Uterus (tissue), 2 donors: ENCODE measurements around the gene TRIM24.

Experiments
- POLR2A ChIP-seq, 2 donors: fragments of 450-650 bp; IDR thresholded peaks; one replicate each; pipeline ENCODE4 v1.6.1; 2016; ENCODE audit warnings: antibody characterized with exemption in 2 of 2, mild to moderate bottlenecking in 1 of 2, moderate library complexity in 1 of 2
- TF ChIP-seq, protein P1 (sequence below), 4 experiments: fragments of 200-600 bp in 2 of 4; fragments of 450-650 bp in 2 of 4; sonication (generic) in 2 of 4; IDR thresholded peaks; one replicate each; pipeline ENCODE4 v1.5.1; 2016 to 2019; ENCODE audit warnings: antibody characterized with exemption in 4 of 4, mild to moderate bottlenecking in 2 of 4, moderate library complexity in 1 of 4

DNA sequence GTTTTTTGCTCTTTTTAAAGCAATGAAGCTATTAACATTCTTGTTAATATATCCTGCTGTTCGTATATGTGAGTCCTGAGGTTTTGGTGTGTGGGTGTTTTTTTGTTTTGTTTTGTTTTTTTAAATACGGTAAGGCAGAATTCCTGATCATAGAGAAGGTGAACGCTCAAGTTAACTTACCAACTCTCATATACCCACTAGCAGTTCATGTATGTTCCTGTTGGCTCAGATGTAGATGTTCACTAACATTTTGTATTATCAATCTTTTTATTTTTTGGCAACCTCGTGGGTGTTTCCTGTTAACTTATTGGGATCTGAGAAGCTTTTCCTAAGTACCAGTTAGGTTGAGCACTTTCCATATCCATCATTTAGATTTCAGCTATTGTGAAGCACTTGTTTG is 20.5 kb downstream of the TRIM24 start:
- TF ChIP-seq, protein P1, sequence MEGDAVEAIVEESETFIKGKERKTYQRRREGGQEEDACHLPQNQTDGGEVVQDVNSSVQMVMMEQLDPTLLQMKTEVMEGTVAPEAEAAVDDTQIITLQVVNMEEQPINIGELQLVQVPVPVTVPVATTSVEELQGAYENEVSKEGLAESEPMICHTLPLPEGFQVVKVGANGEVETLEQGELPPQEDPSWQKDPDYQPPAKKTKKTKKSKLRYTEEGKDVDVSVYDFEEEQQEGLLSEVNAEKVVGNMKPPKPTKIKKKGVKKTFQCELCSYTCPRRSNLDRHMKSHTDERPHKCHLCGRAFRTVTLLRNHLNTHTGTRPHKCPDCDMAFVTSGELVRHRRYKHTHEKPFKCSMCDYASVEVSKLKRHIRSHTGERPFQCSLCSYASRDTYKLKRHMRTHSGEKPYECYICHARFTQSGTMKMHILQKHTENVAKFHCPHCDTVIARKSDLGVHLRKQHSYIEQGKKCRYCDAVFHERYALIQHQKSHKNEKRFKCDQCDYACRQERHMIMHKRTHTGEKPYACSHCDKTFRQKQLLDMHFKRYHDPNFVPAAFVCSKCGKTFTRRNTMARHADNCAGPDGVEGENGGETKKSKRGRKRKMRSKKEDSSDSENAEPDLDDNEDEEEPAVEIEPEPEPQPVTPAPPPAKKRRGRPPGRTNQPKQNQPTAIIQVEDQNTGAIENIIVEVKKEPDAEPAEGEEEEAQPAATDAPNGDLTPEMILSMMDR (IDR thresholded peaks at IDR 0.05), result no peak
- no peak for TF ChIP-seq POLR2A (IDR thresholded peaks at IDR 0.05)
